ENCODE measurements around the gene UPK1B. TPM values are rescaled to one million over a fixed set of nuclear protein-coding genes. Genes with fewer than 3 reads are reported as not detected.
"Not testable (repeated sequence)": the region's sequence is repeated elsewhere in the genome, so short reads cannot be mapped to it uniquely, and the experiment has no call there.

The UPK1B gene
- total RNA-seq, 2 experiments from 2014 or later, result not detected

DNA sequence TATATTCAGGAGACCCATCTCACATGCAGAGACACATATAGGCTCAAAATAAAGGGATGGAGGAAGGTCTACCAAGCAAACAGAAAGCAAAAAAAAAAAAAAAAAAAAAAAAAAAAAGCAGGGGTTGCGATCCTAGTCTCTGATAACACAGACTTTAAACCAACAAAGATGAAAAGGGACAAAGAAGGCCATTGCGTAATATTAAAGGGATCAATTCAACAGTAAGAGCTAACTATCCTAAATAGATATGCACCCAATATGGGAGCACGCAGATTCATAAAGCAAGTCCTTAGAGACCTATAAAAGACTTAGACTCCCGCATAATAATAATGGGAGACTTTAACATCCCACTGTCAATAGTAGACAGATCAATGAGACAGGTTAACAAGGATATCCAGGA is 41.1 kb upstream of the UPK1B start:
- POLR2A ChIA-PET; H3K36me3 ChIP-seq (ENCODE audit: insufficient read depth, low read length); H3K9me3 ChIP-seq (ENCODE audit: low read length); H3K27ac ChIP-seq (ENCODE audit: low read depth, low read length, poor library complexity, severe bottlenecking); intact Hi-C loops (cut with micrococcal nuclease; ENCODE audit: unreplicated experiment); H3K79me2 ChIP-seq (ENCODE audit: insufficient read depth, low read depth, low read length); H3K9me2 ChIP-seq (ENCODE audit: insufficient read depth, low read length); H4K20me1 ChIP-seq (ENCODE audit: insufficient read depth, low read length); H2AFZ ChIP-seq (ENCODE audit: low read length); DNase-seq (ENCODE audit: low spot score); CTCF ChIA-PET (ENCODE audit: unreplicated experiment); BruUV-seq (replicated peaks); H3K4me3 ChIP-seq (ENCODE audit: low read depth, low read length, poor library complexity, severe bottlenecking); H3K4me2 ChIP-seq (ENCODE audit: low read length); H3K4me1 ChIP-seq (ENCODE audit: insufficient read depth, low read length, poor library complexity, severe bottlenecking): not testable (repeated sequence)

DNA sequence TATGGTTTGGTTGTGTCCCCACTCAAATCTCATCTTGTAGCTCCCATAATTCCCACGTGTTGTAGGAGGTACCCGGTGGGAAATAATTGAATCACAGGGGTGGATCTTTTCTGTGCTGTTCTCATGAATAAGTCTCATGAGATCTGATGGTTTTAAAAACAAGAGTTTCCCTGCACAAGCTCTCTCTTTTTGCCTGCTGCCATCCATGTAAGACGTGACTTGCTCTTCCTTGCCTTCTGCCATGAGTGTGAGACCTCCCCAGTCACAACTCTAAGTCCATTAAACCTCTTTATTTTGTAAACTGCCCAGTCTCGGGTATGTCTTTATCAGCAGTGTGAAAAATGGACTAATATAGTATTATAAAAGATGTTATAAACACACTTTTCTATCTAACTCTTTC is 34.0 kb upstream of the UPK1B start:
- H3K4me3 ChIP-seq (ENCODE audit: low read depth, low read length, poor library complexity, severe bottlenecking); H3K36me3 ChIP-seq (ENCODE audit: insufficient read depth, low read length); H3K79me2 ChIP-seq (ENCODE audit: insufficient read depth, low read depth, low read length); H4K20me1 ChIP-seq (ENCODE audit: insufficient read depth, low read length); BruUV-seq (replicated peaks); CTCF ChIA-PET (ENCODE audit: unreplicated experiment); intact Hi-C loops (cut with micrococcal nuclease; ENCODE audit: unreplicated experiment); DNase-seq (ENCODE audit: low spot score); H3K27ac ChIP-seq (ENCODE audit: low read depth, low read length, poor library complexity, severe bottlenecking); H2AFZ ChIP-seq (ENCODE audit: low read length); H3K9me2 ChIP-seq (ENCODE audit: insufficient read depth, low read length); H3K4me1 ChIP-seq (ENCODE audit: insufficient read depth, low read length, poor library complexity, severe bottlenecking); H3K4me2 ChIP-seq (ENCODE audit: low read length); H3K9me3 ChIP-seq (ENCODE audit: low read length): not testable (repeated sequence)
- POLR2A ChIA-PET, result interaction anchor here (1.1 kb wide), 1 partner anchor 14 kb away, joined by 3 read pairs; no protein-coding TSS in a partner anchor

DNA sequence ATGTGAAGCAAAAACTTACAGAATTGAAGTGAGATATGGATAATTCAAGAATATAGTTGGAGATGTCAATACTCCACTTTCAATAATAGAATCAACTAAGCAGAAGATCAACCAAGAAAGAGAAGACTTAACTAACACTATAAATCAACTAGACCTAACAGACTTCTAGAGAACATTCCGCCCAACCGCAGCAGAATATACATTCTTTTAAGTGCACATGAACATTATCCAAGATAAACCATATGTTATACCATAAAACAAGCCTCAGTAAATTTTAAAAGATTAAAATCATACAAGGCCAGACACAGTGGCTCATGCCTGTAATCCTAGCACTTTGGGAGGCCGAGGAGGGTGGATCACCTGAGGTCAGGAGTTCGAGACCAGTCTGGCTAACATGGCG is 32.9 kb upstream of the UPK1B start:
- TF ChIP-seq, protein P1, sequence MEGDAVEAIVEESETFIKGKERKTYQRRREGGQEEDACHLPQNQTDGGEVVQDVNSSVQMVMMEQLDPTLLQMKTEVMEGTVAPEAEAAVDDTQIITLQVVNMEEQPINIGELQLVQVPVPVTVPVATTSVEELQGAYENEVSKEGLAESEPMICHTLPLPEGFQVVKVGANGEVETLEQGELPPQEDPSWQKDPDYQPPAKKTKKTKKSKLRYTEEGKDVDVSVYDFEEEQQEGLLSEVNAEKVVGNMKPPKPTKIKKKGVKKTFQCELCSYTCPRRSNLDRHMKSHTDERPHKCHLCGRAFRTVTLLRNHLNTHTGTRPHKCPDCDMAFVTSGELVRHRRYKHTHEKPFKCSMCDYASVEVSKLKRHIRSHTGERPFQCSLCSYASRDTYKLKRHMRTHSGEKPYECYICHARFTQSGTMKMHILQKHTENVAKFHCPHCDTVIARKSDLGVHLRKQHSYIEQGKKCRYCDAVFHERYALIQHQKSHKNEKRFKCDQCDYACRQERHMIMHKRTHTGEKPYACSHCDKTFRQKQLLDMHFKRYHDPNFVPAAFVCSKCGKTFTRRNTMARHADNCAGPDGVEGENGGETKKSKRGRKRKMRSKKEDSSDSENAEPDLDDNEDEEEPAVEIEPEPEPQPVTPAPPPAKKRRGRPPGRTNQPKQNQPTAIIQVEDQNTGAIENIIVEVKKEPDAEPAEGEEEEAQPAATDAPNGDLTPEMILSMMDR (conservative IDR thresholded peaks at IDR 0.05; ENCODE audit: low read length), result no peak
- TF ChIP-seq EZH2phosphoT487 (IDR thresholded peaks at IDR 0.05; ENCODE audit: borderline replicate concordance, low read depth, low read length), result no peak
- no peak overlapping the region for H3K4me2 ChIP-seq (ENCODE audit: low read length)
- intact Hi-C loops (cut with micrococcal nuclease; ENCODE audit: unreplicated experiment), result no loop called here

DNA sequence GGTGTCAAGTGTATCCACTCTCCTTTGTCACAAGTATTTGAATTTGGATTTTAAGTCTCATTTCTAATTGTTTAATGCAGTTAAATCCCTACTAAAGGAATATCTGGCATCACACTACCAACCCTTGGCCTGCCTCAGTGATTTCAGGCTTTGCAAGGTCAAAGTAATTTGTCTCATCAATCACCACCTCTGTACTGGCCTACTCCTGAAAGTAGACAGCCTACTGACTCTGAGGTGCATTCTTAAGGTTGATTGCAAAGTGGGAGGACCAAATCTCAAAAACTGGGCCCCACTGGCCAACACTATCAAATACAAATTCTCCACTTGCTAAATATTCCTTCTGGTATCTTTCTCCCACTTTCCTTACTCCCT is 28.3 kb upstream of the UPK1B start:
- POLR2A ChIA-PET, result no interaction called here
- no peak overlapping the region for H3K4me3 ChIP-seq (ENCODE audit: low read depth, low read length, poor library complexity, severe bottlenecking)
- CTCF ChIA-PET (ENCODE audit: unreplicated experiment), result no interaction called here

More for the DNA sequence above, 32.9 kb upstream of the UPK1B start:
- no peaks in the 10 kb centered on the region for H3K9me3 ChIP-seq (ENCODE audit: low read length)
- H3K4me1 ChIP-seq (ENCODE audit: insufficient read depth, low read length, poor library complexity, severe bottlenecking), result no peaks in the 10 kb centered on the region
- no peak overlapping the region for H3K27ac ChIP-seq (ENCODE audit: low read depth, low read length, poor library complexity, severe bottlenecking)
- DNase-seq (ENCODE audit: low spot score), result no peak
- no peaks in the 10 kb centered on the region for H3K79me2 ChIP-seq (ENCODE audit: insufficient read depth, low read depth, low read length)
- CTCF ChIA-PET (ENCODE audit: unreplicated experiment), result no interaction called here
- no TSS peak for BruUV-seq (replicated peaks)
- H4K20me1 ChIP-seq (ENCODE audit: insufficient read depth, low read length), result no peaks in the 10 kb centered on the region
- no peak overlapping the region for H2AFZ ChIP-seq (ENCODE audit: low read length)
- H3K36me3 ChIP-seq (ENCODE audit: insufficient read depth, low read length), result no peaks in the 10 kb centered on the region
- POLR2A ChIA-PET, result no interaction called here
- no peak overlapping the region for H3K4me3 ChIP-seq (ENCODE audit: low read depth, low read length, poor library complexity, severe bottlenecking)
- no peaks in the 10 kb centered on the region for H3K9me2 ChIP-seq (ENCODE audit: insufficient read depth, low read length)

More for the DNA sequence above, 28.3 kb upstream of the UPK1B start:
- Histone ChIP-seq H3K36me3 (ENCODE audit: insufficient read depth, low read length) (no peaks in the 10 kb centered on the region), H3K27ac (ENCODE audit: low read depth, low read length, poor library complexity, severe bottlenecking) (no peak overlapping the region), H3K4me2 (ENCODE audit: low read length) (no peak overlapping the region), H2AFZ (ENCODE audit: low read length) (no peak overlapping the region), H3K4me1 (ENCODE audit: insufficient read depth, low read length, poor library complexity, severe bottlenecking) (no peaks in the 10 kb centered on the region), H3K79me2 (ENCODE audit: insufficient read depth, low read depth, low read length) (no peaks in the 10 kb centered on the region), H3K9me3 (ENCODE audit: low read length) (no peaks in the 10 kb centered on the region), H4K20me1 (ENCODE audit: insufficient read depth, low read length) (no peaks in the 10 kb centered on the region), H3K9me2 (ENCODE audit: insufficient read depth, low read length) (no peaks in the 10 kb centered on the region)
- no TSS peak for BruUV-seq (replicated peaks)
- DNase-seq (ENCODE audit: low spot score), result no peak
- intact Hi-C loops (cut with micrococcal nuclease; ENCODE audit: unreplicated experiment), result loop anchor here (1.0 to 5.0 kb wide), 2 partner anchors 96 to 537 kb away; no protein-coding TSS in a partner anchor
- TF ChIP-seq, protein P1 (conservative IDR thresholded peaks at IDR 0.05; ENCODE audit: low read length), result no peak
- TF ChIP-seq EZH2phosphoT487 (IDR thresholded peaks at IDR 0.05; ENCODE audit: borderline replicate concordance, low read depth, low read length), result no peak

Measured in OCI-LY7 (cell line).